Left lobe of liver (tissue), 2 donors: Measurements from ENCODE around the gene GABRB2. TPM values are rescaled to one million over a fixed set of nuclear protein-coding genes. Genes with fewer than 3 reads are reported as not detected.
"Not testable (repeated sequence)": the region's sequence is repeated elsewhere in the genome, so short reads cannot be mapped to it uniquely, and the experiment has no call there.

Source experiments
- ATAC-seq: fragments of 200-7000 bp; cut with Tn5 transposase; one replicate; pipeline ENCODE4 v1.9.1; 2020; ENCODE audit warnings: mild to moderate bottlenecking, moderate library complexity
- DNase-seq: peaks from one replicate; pipeline ENCODE4 v3.0.0-alpha.2; 2020; ENCODE audit warnings: low spot score
- total RNA-seq: library from RNA; stranded (reverse); gene quantifications from one replicate; pipeline ENCODE4 v1.2.1, GENCODE V29; 2021
- donor health status: DM: no; HTN: no; CAD: no; lungs with moderate emphysema.
- donor health status: DM: no; HTN: yes; CAD: no.

Gene GABRB2
- total RNA-seq, 1 donor from 2014 or later = not detected

- ATAC-seq (no peak), DNase-seq (no peak)
These were observed 240.9 kb downstream of the GABRB2 start for GRCh38 chr5:161305601-161306000.

- DNase-seq (no peak), ATAC-seq (no peak)
These were observed 244.0 kb downstream of the GABRB2 start for GRCh38 chr5:161302559-161302958.

- DNase-seq = no peak
These were observed 244.9 kb downstream of the GABRB2 start for GRCh38 chr5:161301586-161301985.

GRCh38 chr5:161299053-161299452, 247.5 kb downstream of the GABRB2 start:
- ATAC-seq (no peak), DNase-seq (no peak)

More at GRCh38 chr5:161301586-161301985, 244.9 kb downstream of the GABRB2 start:
- ATAC-seq = no peak

- not testable (repeated sequence) for ATAC-seq, DNase-seq
These were observed 249.1 kb downstream of the GABRB2 start for GRCh38 chr5:161297388-161297787.

- ATAC-seq (no peak), DNase-seq (no peak)
These were observed 250.7 kb downstream of the GABRB2 start for GRCh38 chr5:161295721-161296250.

GRCh38 chr5:161288071-161288470, 258.5 kb downstream of the GABRB2 start:
- no peak for DNase-seq
- ATAC-seq = no peak

GRCh38 chr5:161287436-161287835, 259.1 kb downstream of the GABRB2 start:
- DNase-seq (no peak), ATAC-seq (no peak)

GRCh38 chr5:161286066-161286655, 260.4 kb downstream of the GABRB2 start:
- ATAC-seq = no peak

GRCh38 chr5:161284445-161284844, 262.1 kb downstream of the GABRB2 start:
- DNase-seq (no peak), ATAC-seq (no peak)

More at GRCh38 chr5:161286066-161286655, 260.4 kb downstream of the GABRB2 start:
- no peak for DNase-seq

GRCh38 chr5:161283296-161283695, 263.2 kb downstream of the GABRB2 start:
- no peak for ATAC-seq

GRCh38 chr5:161278739-161279660, 267.5 kb downstream of the GABRB2 start:
- ATAC-seq (no peak), DNase-seq (no peak)

More at GRCh38 chr5:161283296-161283695, 263.2 kb downstream of the GABRB2 start:
- no peak for DNase-seq

- DNase-seq = no peak
- ATAC-seq = no peak
These were observed 269.5 kb downstream of the GABRB2 start for GRCh38 chr5:161277011-161277410.

GRCh38 chr5:161274951-161275350, 271.6 kb downstream of the GABRB2 start:
- no peak for DNase-seq

GRCh38 chr5:161273410-161273809, 273.1 kb downstream of the GABRB2 start:
- no peak for ATAC-seq
- DNase-seq = no peak

More at GRCh38 chr5:161274951-161275350, 271.6 kb downstream of the GABRB2 start:
- ATAC-seq = no peak

GRCh38 chr5:161271816-161272215, 274.7 kb downstream of the GABRB2 start:
- ATAC-seq (no peak), DNase-seq (no peak)

GRCh38 chr5:161269125-161269524, 277.4 kb downstream of the GABRB2 start:
- no peak for DNase-seq
- ATAC-seq = no peak

- DNase-seq (no peak), ATAC-seq (no peak)
These were observed 279.6 kb downstream of the GABRB2 start for GRCh38 chr5:161266954-161267353.

- DNase-seq = no peak
These were observed 281.5 kb downstream of the GABRB2 start for GRCh38 chr5:161265006-161265405.

GRCh38 chr5:161263191-161263590, 283.3 kb downstream of the GABRB2 start:
- DNase-seq (no peak), ATAC-seq (no peak)

More at GRCh38 chr5:161265006-161265405, 281.5 kb downstream of the GABRB2 start:
- no peak for ATAC-seq

- ATAC-seq = no peak
- DNase-seq = no peak
These were observed 284.7 kb downstream of the GABRB2 start for GRCh38 chr5:161261668-161262323.
